ENCODE measurements around the gene NXF3.
"Not testable (repeated sequence)": the region's sequence is repeated elsewhere in the genome, so short reads cannot be mapped to it uniquely, and the experiment has no call there.

The NXF3 gene

DNA sequence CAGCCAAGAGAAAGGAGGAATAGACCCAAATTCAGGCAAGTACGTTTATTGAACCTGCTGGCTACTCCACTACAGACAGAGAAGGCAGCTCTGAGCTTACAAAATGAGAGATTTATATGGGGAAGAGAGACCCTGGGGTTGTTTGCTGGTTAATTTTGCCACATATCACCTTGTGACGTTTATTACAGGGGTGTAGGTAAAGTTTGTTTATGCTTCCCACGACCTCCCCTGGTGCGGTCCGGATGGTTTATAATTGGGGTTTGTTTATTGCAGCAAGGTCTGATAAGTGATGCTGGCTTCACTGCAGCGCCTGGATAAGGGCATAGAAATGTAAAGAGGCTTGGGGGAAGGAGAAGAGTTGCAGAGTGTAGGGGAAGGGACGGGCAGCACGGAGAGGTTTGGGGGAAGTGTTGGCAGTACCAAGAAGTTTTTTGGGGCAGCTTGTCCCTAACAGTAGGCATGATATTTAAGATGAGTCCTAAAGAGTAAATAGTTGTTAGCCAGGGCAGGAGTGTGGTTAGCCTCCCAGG is 41.6 kb downstream of the NXF3 start:
- no peak for DNase-seq

DNA sequence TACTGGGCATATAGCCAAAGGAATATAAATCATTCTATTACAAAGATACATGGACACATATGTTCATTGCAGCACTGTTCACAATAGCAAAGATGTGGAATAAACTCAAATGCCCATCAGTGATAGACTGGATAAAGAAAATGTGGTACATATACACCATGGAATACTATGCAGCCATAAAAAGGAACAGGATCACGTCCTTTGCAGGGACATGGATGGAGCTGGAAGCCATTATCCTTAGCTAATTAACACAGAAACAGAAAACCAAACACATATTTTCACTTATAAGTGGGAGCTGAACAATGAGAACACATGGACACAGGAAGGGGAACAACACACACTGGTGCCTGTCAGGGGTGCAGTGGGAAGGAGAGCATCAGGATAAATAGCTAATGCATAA is 59.6 kb downstream of the NXF3 start:
- DNase-seq: not testable (repeated sequence)
